Smooth muscle cell of the coronary artery (primary cell): ENCODE results near the gene PRR18. TPM values are rescaled to one million over a fixed set of nuclear protein-coding genes. Genes with fewer than 3 reads are reported as not detected.

Source experiments
- total RNA-seq: library from RNA; depleted of rRNA; stranded (reverse); fragments of >200 nt; gene quantifications from 2 replicates; pipeline ENCODE4 v1.2.3, GENCODE V29; 2014; ENCODE audit warnings: low replicate concordance

PRR18 gene, protein sequence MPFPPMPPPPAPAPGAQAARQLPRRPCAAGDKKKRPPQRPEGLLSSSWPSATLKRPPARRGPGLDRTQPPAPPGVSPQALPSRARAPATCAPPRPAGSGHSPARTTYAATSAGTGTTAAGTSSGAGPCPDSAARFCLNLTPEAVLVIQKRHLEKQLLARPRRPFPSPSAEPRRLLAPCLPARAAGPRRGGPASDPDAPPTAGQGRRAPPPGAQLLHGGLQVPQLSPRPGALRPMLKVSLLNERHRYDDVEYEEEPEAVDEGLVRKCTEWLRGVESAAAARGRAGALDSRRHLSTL
- not detected in 2 replicates for total RNA-seq

DNA sequence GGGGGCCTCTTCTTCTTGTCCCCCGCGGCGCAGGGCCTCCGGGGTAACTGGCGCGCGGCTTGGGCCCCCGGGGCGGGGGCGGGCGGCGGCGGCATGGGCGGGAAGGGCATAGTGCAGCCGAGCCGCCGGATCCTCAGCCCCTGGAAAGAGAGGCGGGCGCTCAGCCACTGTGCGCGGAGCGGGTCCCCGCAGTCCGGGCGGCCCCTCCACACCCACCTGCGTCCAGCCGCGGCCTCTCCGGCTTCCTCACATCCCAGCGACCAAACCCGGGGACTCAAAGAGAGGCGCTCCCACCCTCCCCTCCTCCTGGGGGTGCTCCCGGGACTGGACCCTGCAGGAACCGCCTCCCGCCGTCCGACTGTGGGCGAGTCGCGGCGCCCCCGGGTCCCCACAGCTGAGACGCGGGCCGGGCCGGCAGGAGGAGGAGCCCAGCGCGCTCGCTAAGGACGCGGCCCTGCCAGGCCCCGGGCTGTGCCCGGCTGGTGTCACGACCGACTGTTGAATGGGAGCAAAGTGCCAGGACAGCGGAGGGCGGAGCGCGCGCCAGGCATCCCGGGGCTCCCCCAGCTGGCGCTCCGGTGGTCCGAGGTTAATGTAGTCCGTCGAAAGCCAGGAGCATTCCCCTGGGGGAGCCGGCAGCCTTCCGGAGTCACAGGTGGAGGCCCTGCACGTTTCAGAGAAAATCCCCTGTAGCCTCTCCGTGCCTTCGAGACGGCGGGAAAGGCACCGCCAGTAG is at the start of gene PRR18:
TSS of gene PRR18 (minus strand) at position 360 of the 736 bp plus-strand sequence. CDS start at position 110, 250 bp downstream.

GRCh38 chr6:166342349-166343149 is 34.4 kb upstream of the PRR18 start, which contains the start of gene SFT2D1:
TSS of gene SFT2D1 (minus strand) at chr6:166342545. CDS start at chr6:166342481, 64 bp downstream.

Other genes with a start within 250 kb of the PRR18 start
- gene TBXT, start 140.5 kb downstream of the PRR18 start, total RNA-seq, result not detected in 2 replicates
- 27.4 and 34.1 TPM in 2 replicates for gene SFT2D1, start 34.2 kb upstream of the PRR18 start, total RNA-seq
- 26.8 and 27.7 TPM in 2 replicates for gene MPC1, start 74.5 kb upstream of the PRR18 start, total RNA-seq